Measurements from ENCODE around the gene FAU. TPM values are rescaled to one million over a fixed set of nuclear protein-coding genes. Genes with fewer than 3 reads are reported as not detected.
A peak's percentile ranks its signal among the peaks of the same experiment; 100 is the strongest.

FAU gene
- total and polyA plus RNA-seq, 9 donors: 1,053 to 2,272 (median 1,798) TPM

- H3K4me1 ChIP-seq (ENCODE audit: insufficient read depth): no peaks in the 10 kb centered on the region
- intact Hi-C loops (cut with DNase I): no loop called here
- TF ChIP-seq EP300 (IDR thresholded peaks at IDR 0.05): no peak
- TF ChIP-seq CTCF (IDR thresholded peaks at IDR 0.05): no peak
- no peak for TF ChIP-seq POLR2A (IDR thresholded peaks at IDR 0.05)
- WGBS, 3 donors: 62 to 77% (median 65%) methylated on average over 5 of the region's 5 CpGs
- no peak overlapping the region for H3K27ac ChIP-seq
- no peaks in the 10 kb centered on the region for H3K27me3 ChIP-seq
- DNase-seq: peak in 1 of 5 donors; percentile 4
- H3K4me3 ChIP-seq: no peak overlapping the region
- H3K9me3 ChIP-seq: no peaks in the 10 kb centered on the region
- H3K36me3 ChIP-seq: no peaks in the 10 kb centered on the region
These were observed 37.1 kb upstream of the FAU start for GRCh38 chr11:65159012-65159411.

- WGBS, 3 donors: 76 to 84% (median 81%) methylated on average over 3 of the region's 3 CpGs
- Histone ChIP-seq H3K4me1 (ENCODE audit: insufficient read depth) (no peaks in the 10 kb centered on the region), H3K27ac (no peak overlapping the region), H3K4me3 (no peak overlapping the region), H3K27me3 (no peaks in the 10 kb centered on the region), H3K9me3 (no peaks in the 10 kb centered on the region), H3K36me3 (no peaks in the 10 kb centered on the region)
- intact Hi-C loops (cut with DNase I): no loop called here
- no peak for DNase-seq
- TF ChIP-seq EP300 (IDR thresholded peaks at IDR 0.05) (no peak), POLR2A (IDR thresholded peaks at IDR 0.05) (no peak), CTCF (IDR thresholded peaks at IDR 0.05) (no peak)
These were observed 35.4 kb upstream of the FAU start for GRCh38 chr11:65157336-65157735.

- H3K36me3 ChIP-seq: no peaks in the 10 kb centered on the region
- WGBS, 3 donors: 88 to 100% (median 96%) methylated on average over 3 of the region's 3 CpGs
- no peak overlapping the region for H3K4me3 ChIP-seq
- intact Hi-C loops (cut with DNase I): no loop called here
- no peak overlapping the region for H3K27ac ChIP-seq
- peak in 1 of 5 donors; percentile 3 for DNase-seq
- H3K4me1 ChIP-seq (ENCODE audit: insufficient read depth): no peaks in the 10 kb centered on the region
- H3K9me3 ChIP-seq: no peaks in the 10 kb centered on the region
- no peaks in the 10 kb centered on the region for H3K27me3 ChIP-seq
- TF ChIP-seq CTCF (IDR thresholded peaks at IDR 0.05): no peak
- no peak for TF ChIP-seq EP300 (IDR thresholded peaks at IDR 0.05)
- TF ChIP-seq POLR2A (IDR thresholded peaks at IDR 0.05): no peak
These were observed 35.0 kb upstream of the FAU start for GRCh38 chr11:65156926-65157325.

GRCh38 chr11:65156256-65156655 lies 34.3 kb upstream of the FAU start:
- Histone ChIP-seq H3K27me3 (no peaks in the 10 kb centered on the region), H3K4me3 (no peak overlapping the region), H3K27ac (no peak overlapping the region), H3K36me3 (no peaks in the 10 kb centered on the region), H3K9me3 (no peaks in the 10 kb centered on the region), H3K4me1 (ENCODE audit: insufficient read depth) (no peaks in the 10 kb centered on the region)
- no peak for DNase-seq
- TF ChIP-seq EP300 (IDR thresholded peaks at IDR 0.05): no peak
- no peak for TF ChIP-seq CTCF (IDR thresholded peaks at IDR 0.05)
- TF ChIP-seq POLR2A (IDR thresholded peaks at IDR 0.05): no peak
- intact Hi-C loops (cut with DNase I): no loop called here
- WGBS, 3 donors: 89 to 93% (median 93%) methylated on average over 3 of the region's 3 CpGs

Measured in ovary (tissue), 9 donors.